Sigmoid colon (tissue), 7 donors: ENCODE results near the gene RAB12. TPM values are rescaled to one million over a fixed set of nuclear protein-coding genes. Genes with fewer than 3 reads are reported as not detected.
A peak's percentile ranks its signal among the peaks of the same experiment; 100 is the strongest.

Source experiments
- DNase-seq: peaks from one replicate; pipeline ENCODE4 v3.0.0-alpha.2; 2019
- H3K27ac ChIP-seq, 4 donors: fragments of 200-600 bp; sonication (generic); one replicate each; pipeline ENCODE4 v1.5.1; 2016 to 2019; ENCODE audit warnings: mild to moderate bottlenecking in 1 of 4
- H3K27me3 ChIP-seq, 3 donors: fragments of 200-600 bp; sonication (generic); one replicate each; pipeline ENCODE4 v1.5.1; 2019; ENCODE audit warnings: mild to moderate bottlenecking in 1 of 3
- H3K36me3 ChIP-seq, 4 donors: fragments of 200-600 bp; sonication (generic); one replicate each; pipeline ENCODE4 v1.5.1; 2016 to 2019
- H3K4me1 ChIP-seq, 4 donors: fragments of 200-600 bp; sonication (generic); one replicate each; pipeline ENCODE4 v1.5.1; 2017 to 2019
- H3K4me3 ChIP-seq, 4 donors: fragments of 200-600 bp; sonication (generic); one replicate each; pipeline ENCODE4 v1.5.1; 2017 to 2019; ENCODE audit warnings: mild to moderate bottlenecking in 2 of 4, moderate library complexity in 1 of 4
- H3K9me3 ChIP-seq, 4 donors: fragments of 200-600 bp in 3 of 4; sonication (generic) in 3 of 4; one replicate each; pipeline versions ENCODE4 v1.5.1 to v1.6.1; 2013 to 2019
- CTCF ChIP-seq, 4 experiments: fragments of 450-650 bp in 3 of 4; fragments of 200-600 bp in 1 of 4; IDR thresholded peaks; one replicate each; pipeline ENCODE4 v1.5.1; 2016 to 2019; ENCODE audit warnings: antibody characterized with exemption in 4 of 4, mild to moderate bottlenecking in 3 of 4, moderate library complexity in 2 of 4
- EP300 ChIP-seq, 4 donors: sonication (generic); formaldehyde crosslinking; IDR thresholded peaks; one replicate each; pipeline ENCODE4 v1.6.1; 2017; ENCODE audit warnings: antibody characterized with exemption in 4 of 4
- POLR2A ChIP-seq, 2 donors: fragments of 450-650 bp; IDR thresholded peaks; one replicate each; pipeline ENCODE4 v1.6.1; 2016; ENCODE audit warnings: antibody characterized with exemption in 2 of 2, mild to moderate bottlenecking in 2 of 2, moderate library complexity in 2 of 2
- POLR2AphosphoS5 ChIP-seq, 4 donors: sonication (generic); formaldehyde crosslinking; IDR thresholded peaks; one replicate each; pipeline ENCODE4 v1.6.1; 2017; ENCODE audit warnings: antibody characterized with exemption in 4 of 4
- WGBS, 2 donors: extraction: QIAGEN DNeasy Blood & Tissue Kit; methylation state at CpG; one replicate each; pipeline ENCODE4 v1.1.7; 2013; 5-methylcytosine and 5-hydroxymethylcytosine counted together
- intact Hi-C: fragments of 100-400 bp; cut with DNase I; formaldehyde crosslinking; loops from one replicate; pipeline ENCODE4 v1.15.1; 2023
- polyA plus RNA-seq, 3 donors: library from polyadenylated mRNA; stranded (reverse); fragments of 200-250 nt; gene quantifications; one replicate each; pipeline ENCODE4 v1.2.3, GENCODE V29; 2013
- total RNA-seq, 4 donors: library from RNA; depleted of rRNA; stranded (reverse); fragments of >200 nt; gene quantifications; one replicate each; pipeline ENCODE4 v1.1.0, GENCODE V29; 2016
- donor health status: healthy with polysubstance abuse.
- donor health status: Bipolar disorder and iron deficiency.
- donor health status: healthy.

RAB12 gene
- total and polyA plus RNA-seq, 7 donors: 9.2 to 87.8 (median 69.5) TPM

GRCh38 chr18:8623549-8624106, 14.4 kb downstream of the RAB12 start:
- no peak for DNase-seq
- intact Hi-C loops: no loop called here
- Histone ChIP-seq H3K4me1 (peaks cover 0 to 42% (median 23%) of the 10 kb centered on the region in 4 donors), H3K36me3 (peaks cover 0 to 25% (median 8%) of the 10 kb centered on the region in 4 donors), H3K27me3 (no peaks in the 10 kb centered on the region), H3K27ac (peak overlapping the region in 1 of 4 donors; percentile 38), H3K9me3 (no peaks in the 10 kb centered on the region), H3K4me3 (peak overlapping the region in 1 of 4 donors; percentile 12)
- 54 to 75% methylated on average over 4 of the region's 4 CpGs for WGBS, 2 donors
- TF ChIP-seq CTCF (IDR thresholded peaks at IDR 0.05) (no peak), EP300 (IDR thresholded peaks at IDR 0.05) (no peak), POLR2A (IDR thresholded peaks at IDR 0.05) (no peak), POLR2AphosphoS5 (IDR thresholded peaks at IDR 0.05) (no peak)

- H3K27ac ChIP-seq: no peak overlapping the region
- WGBS, 2 donors: 84 to 89% methylated on average over 13 of the region's 13 CpGs
- no peak for TF ChIP-seq POLR2A (IDR thresholded peaks at IDR 0.05)
- TF ChIP-seq POLR2AphosphoS5 (IDR thresholded peaks at IDR 0.05): no peak
- TF ChIP-seq EP300 (IDR thresholded peaks at IDR 0.05): no peak
- TF ChIP-seq CTCF (IDR thresholded peaks at IDR 0.05): no peak
These were observed 16.3 kb downstream of the RAB12 start for GRCh38 chr18:8625461-8626092.

GRCh38 chr18:8626414-8627106, 17.3 kb downstream of the RAB12 start:
- Histone ChIP-seq H3K36me3 (peaks cover 0 to 25% (median 8%) of the 10 kb centered on the region in 4 donors), H3K4me3 (no peak overlapping the region), H3K27me3 (no peaks in the 10 kb centered on the region), H3K9me3 (no peaks in the 10 kb centered on the region), H3K27ac (no peak overlapping the region), H3K4me1 (peaks cover 0 to 22% (median 11%) of the 10 kb centered on the region in 4 donors)
- intact Hi-C loops: no loop called here
- WGBS, 2 donors: 88 to 94% methylated on average over 6 of the region's 6 CpGs
- TF ChIP-seq CTCF (IDR thresholded peaks at IDR 0.05) (no peak), POLR2AphosphoS5 (IDR thresholded peaks at IDR 0.05) (no peak), POLR2A (IDR thresholded peaks at IDR 0.05) (no peak), EP300 (IDR thresholded peaks at IDR 0.05) (no peak)
- DNase-seq: no peak

More at GRCh38 chr18:8625461-8626092, 16.3 kb downstream of the RAB12 start:
- Histone ChIP-seq H3K27me3 (no peaks in the 10 kb centered on the region), H3K9me3 (no peaks in the 10 kb centered on the region), H3K4me3 (no peak overlapping the region), H3K4me1 (peaks cover 0 to 27% (median 15%) of the 10 kb centered on the region in 4 donors), H3K36me3 (peaks cover 0 to 25% (median 8%) of the 10 kb centered on the region in 4 donors)
- DNase-seq: no peak
- intact Hi-C loops: no loop called here

- 83 to 91% methylated on average over 11 of the region's 11 CpGs for WGBS, 2 donors
- no peak overlapping the region for H3K27ac ChIP-seq
- H3K27me3 ChIP-seq: no peaks in the 10 kb centered on the region
- H3K9me3 ChIP-seq: no peaks in the 10 kb centered on the region
- peaks cover 0 to 17% (median 11%) of the 10 kb centered on the region in 4 donors for H3K4me1 ChIP-seq
- no peak overlapping the region for H3K4me3 ChIP-seq
- DNase-seq: no peak
- intact Hi-C loops: no loop called here
- H3K36me3 ChIP-seq: peaks cover 0 to 25% (median 8%) of the 10 kb centered on the region in 4 donors
- TF ChIP-seq POLR2AphosphoS5 (IDR thresholded peaks at IDR 0.05) (no peak), CTCF (IDR thresholded peaks at IDR 0.05) (no peak), POLR2A (IDR thresholded peaks at IDR 0.05) (no peak), EP300 (IDR thresholded peaks at IDR 0.05) (no peak)
These were observed 17.9 kb downstream of the RAB12 start for GRCh38 chr18:8627107-8627472.
